Tibial nerve (tissue), 4 donors: ENCODE data around the gene SUMO1. TPM values are rescaled to one million over a fixed set of nuclear protein-coding genes. Genes with fewer than 3 reads are reported as not detected.
A peak's percentile ranks its signal among the peaks of the same experiment; 100 is the strongest.
"Not testable (repeated sequence)": the region's sequence is repeated elsewhere in the genome, so short reads cannot be mapped to it uniquely, and the experiment has no call there.

ENCODE experiments used
- DNase-seq, 2 donors: peaks; one replicate each; pipeline ENCODE4 v3.0.0-alpha.2; 2019; ENCODE audit warnings: low spot score in 2 of 2
- H3K27ac ChIP-seq, 4 donors: fragments of 200-600 bp; sonication (generic) in 3 of 4; one replicate each; pipeline ENCODE4 v1.5.1; 2017 to 2019; ENCODE audit warnings: mild to moderate bottlenecking in 1 of 4
- H3K27me3 ChIP-seq, 2 donors: fragments of 200-600 bp; sonication (generic) in 1 of 2; one replicate each; pipeline versions ENCODE4 v1.5.1 to v1.6.0; 2017 to 2019
- H3K36me3 ChIP-seq, 3 donors: fragments of 200-600 bp; sonication (generic); one replicate each; pipeline ENCODE4 v1.5.1; 2018 to 2019
- H3K4me1 ChIP-seq, 4 donors: fragments of 200-600 bp; sonication (generic) in 3 of 4; one replicate each; pipeline ENCODE4 v1.5.1; 2017 to 2019
- H3K4me3 ChIP-seq, 4 donors: fragments of 200-600 bp; sonication (generic) in 3 of 4; one replicate each; pipeline ENCODE4 v1.5.1; 2017 to 2019; ENCODE audit warnings: mild to moderate bottlenecking in 1 of 4, moderate library complexity in 1 of 4
- H3K9me3 ChIP-seq, 4 donors: fragments of 200-600 bp; sonication (generic) in 3 of 4; one replicate each; pipeline ENCODE4 v1.5.1; 2017 to 2019
- CTCF ChIP-seq, 5 experiments: fragments of 200-600 bp in 3 of 5; fragments of 450-650 bp in 2 of 5; sonication (generic) in 3 of 5; IDR thresholded peaks; one replicate each; pipeline ENCODE4 v1.5.1; 2016 to 2019; ENCODE audit warnings: antibody characterized with exemption in 5 of 5, mild to moderate bottlenecking in 3 of 5, moderate library complexity in 2 of 5
- EP300 ChIP-seq, 2 donors: sonication (generic); formaldehyde crosslinking; IDR thresholded peaks; one replicate each; pipeline ENCODE4 v1.6.1; 2017; ENCODE audit warnings: antibody characterized with exemption in 2 of 2, mild to moderate bottlenecking in 1 of 2
- POLR2A ChIP-seq, 2 donors: fragments of 450-650 bp; IDR thresholded peaks; one replicate each; pipeline ENCODE4 v1.6.1; 2017; ENCODE audit warnings: antibody characterized with exemption in 2 of 2, mild to moderate bottlenecking in 2 of 2, moderate library complexity in 2 of 2
- WGBS, 2 donors: methylation state at CpG; one replicate each; pipeline ENCODE4 v1.1.5; 2018; 5-methylcytosine and 5-hydroxymethylcytosine counted together
- total RNA-seq, 4 donors: library from RNA; depleted of rRNA; stranded (reverse); fragments of >200 nt; gene quantifications; one replicate each; pipeline ENCODE4 v1.1.0, GENCODE V29; 2016

The SUMO1 gene
- 10 to 100 TPM; 43.3 to 52.2 (median 48.3) TPM for total RNA-seq

DNA sequence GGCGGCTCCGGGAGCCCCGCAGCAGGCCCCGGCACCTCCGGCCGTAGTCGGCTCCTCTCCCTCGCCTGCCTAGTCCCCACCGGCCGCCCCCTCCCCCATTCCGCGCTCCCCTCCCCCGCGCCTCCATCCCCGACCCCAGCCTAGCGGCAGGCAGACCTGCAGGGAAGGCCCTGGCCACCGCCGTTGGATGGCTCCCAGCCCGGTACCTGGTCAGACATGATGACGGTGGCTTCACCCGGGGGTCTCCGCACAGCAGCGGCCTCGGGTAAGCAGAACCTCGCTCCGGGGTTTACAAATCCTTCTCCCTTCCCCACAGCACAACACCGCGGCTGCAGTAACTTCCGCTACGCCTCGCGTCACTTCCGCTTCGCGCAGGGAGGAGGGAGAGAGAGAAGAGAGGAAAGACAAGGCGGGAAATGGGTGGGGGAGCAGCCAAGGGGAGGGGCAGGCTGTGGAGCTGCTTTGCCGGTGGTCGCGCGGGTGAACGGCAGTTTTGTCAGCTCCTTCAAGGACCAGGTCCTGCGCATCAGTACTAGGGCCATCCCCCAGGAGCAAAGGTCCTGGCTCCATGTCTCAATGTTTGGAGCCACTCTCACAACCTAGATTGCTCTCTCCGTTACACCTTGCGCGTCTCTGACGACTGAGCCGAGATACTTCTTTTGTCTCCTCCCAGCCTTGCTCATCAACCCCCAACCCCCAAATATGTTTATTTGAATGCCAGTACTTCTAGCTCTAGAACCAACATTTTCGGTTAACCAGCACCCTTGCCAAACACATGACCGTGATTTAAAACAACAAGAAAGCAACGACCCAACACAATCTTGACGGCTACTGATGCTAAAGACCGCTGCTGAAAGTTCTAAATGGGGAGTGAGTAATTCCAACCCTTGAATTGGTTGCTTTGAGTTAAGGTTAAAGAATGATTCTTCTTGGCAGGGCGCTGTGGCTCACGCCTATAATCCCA, at the start of gene SUMO1:
TSS of gene SUMO1 (minus strand) at position 364 of the 964 bp plus-strand sequence. CDS start at position 218, 146 bp downstream.
- Histone ChIP-seq H3K9me3 (no peaks in the 10 kb centered on the region), H3K27ac (peak within 1 kb of the TSS; percentile 86 to 96 (median 90)), H3K36me3 (no peaks in the 10 kb centered on the region), H3K4me1 (peaks cover 0 to 38% (median 11%) of the 10 kb centered on the region in 4 donors), H3K4me3 (peak within 1 kb of the TSS; percentile 58 to 98 (median 84)), H3K27me3 (no peaks in the 10 kb centered on the region)
- 4% methylated on average over 43 to 48 of the region's 54 CpGs for WGBS, 2 donors
- DNase-seq: peak; percentile 75 to 91
- TF ChIP-seq POLR2A (IDR thresholded peaks at IDR 0.05) (peak in 1 of 2 donors; percentile 60), EP300 (IDR thresholded peaks at IDR 0.05) (peak; percentile 68 to 93), CTCF (IDR thresholded peaks at IDR 0.05) (no peak)

GRCh38 chr2:202286595-202286994, 48.2 kb upstream of the SUMO1 start:
- no peaks in the 10 kb centered on the region for H3K27me3 ChIP-seq
- H3K4me1 ChIP-seq: no peaks in the 10 kb centered on the region
- H3K4me3 ChIP-seq: no peak overlapping the region
- H3K27ac ChIP-seq: no peak overlapping the region
- H3K9me3 ChIP-seq: no peaks in the 10 kb centered on the region
- H3K36me3 ChIP-seq: peaks cover 3 to 94% (median 33%) of the 10 kb centered on the region in 3 donors
- DNase-seq: no peak
- no peak for TF ChIP-seq CTCF (IDR thresholded peaks at IDR 0.05)
- no peak for TF ChIP-seq POLR2A (IDR thresholded peaks at IDR 0.05)
- no peak for TF ChIP-seq EP300 (IDR thresholded peaks at IDR 0.05)

DNA sequence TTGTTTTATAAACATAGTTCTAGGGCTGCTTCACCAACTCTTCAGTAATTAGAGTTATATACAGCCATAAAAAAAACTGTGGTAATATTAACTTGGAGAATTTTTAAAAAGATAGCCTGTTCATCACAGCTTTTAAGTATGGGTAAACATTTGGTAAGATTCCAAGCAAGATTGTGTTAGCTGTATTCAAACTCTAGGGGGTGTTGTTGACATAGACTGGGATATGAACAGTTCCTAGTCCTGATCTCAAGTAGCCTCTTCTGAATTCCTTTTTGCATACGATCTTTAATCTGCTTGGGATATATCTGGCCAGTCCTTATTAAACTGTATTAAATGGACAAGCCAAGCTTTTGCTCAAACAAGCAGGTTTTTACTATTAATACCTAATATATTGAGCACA, 40.5 kb upstream of the SUMO1 start:
- no peaks in the 10 kb centered on the region for H3K9me3 ChIP-seq
- H3K4me3 ChIP-seq: no peak overlapping the region
- TF ChIP-seq CTCF (IDR thresholded peaks at IDR 0.05): peak in 4 of 5 experiments; percentile 24 to 34 (median 31)
- no peak for TF ChIP-seq EP300 (IDR thresholded peaks at IDR 0.05)
- TF ChIP-seq POLR2A (IDR thresholded peaks at IDR 0.05): no peak
- no peak for DNase-seq
- peak overlapping the region in 1 of 4 donors; percentile 46 for H3K27ac ChIP-seq
- H3K27me3 ChIP-seq: no peaks in the 10 kb centered on the region
- WGBS, 2 donors: 10 to 16% methylated on average over 1 of the region's 1 CpG
- H3K36me3 ChIP-seq: peaks cover 4 to 64% (median 18%) of the 10 kb centered on the region in 3 donors
- H3K4me1 ChIP-seq: peaks cover 0 to 18% (median 0%) of the 10 kb centered on the region in 4 donors

DNA sequence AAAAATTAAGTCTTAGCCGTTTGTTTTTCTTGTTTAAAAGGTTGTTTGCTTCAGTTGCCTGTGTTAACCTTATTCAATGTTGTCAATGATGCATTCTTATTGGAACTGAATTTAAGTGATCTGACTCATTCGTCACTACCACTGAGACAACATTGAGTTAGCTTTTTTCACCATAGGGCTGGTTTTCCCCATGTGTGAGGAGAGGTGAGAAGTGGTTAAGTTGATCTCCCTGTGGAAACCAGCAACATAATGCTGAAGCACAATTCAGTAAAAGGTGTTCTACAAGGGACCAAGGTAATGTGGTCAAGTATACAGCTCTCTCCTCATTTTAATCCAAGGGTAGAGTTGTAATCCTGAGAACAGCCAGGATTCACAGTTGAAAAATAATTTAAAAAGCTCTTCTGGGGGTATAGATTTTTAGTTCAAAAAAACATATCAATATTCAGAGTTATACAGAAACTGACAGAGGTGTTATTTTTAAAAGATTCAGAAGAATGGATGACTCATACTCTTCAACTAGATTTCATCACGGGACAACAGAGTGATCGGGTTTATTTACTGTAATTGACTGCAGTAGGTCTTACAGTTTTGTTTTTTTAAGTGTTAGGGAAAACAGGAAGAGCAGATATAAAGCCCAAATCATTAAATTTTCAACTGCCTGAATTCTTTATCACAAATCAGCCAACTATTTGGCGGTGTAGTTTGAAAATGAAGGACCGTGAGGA, 39.8 kb upstream of the SUMO1 start:
- Histone ChIP-seq H3K9me3 (no peaks in the 10 kb centered on the region), H3K4me3 (no peak overlapping the region), H3K4me1 (peaks cover 0 to 24% (median 0%) of the 10 kb centered on the region in 4 donors), H3K36me3 (peaks cover 4 to 57% (median 12%) of the 10 kb centered on the region in 3 donors), H3K27ac (peak overlapping the region in 1 of 4 donors; percentile 46), H3K27me3 (no peaks in the 10 kb centered on the region)
- WGBS, 2 donors: 68 to 72% methylated on average over 6 of the region's 6 CpGs
- no peak for DNase-seq
- TF ChIP-seq POLR2A (IDR thresholded peaks at IDR 0.05): no peak
- no peak for TF ChIP-seq CTCF (IDR thresholded peaks at IDR 0.05)
- TF ChIP-seq EP300 (IDR thresholded peaks at IDR 0.05): no peak

DNA sequence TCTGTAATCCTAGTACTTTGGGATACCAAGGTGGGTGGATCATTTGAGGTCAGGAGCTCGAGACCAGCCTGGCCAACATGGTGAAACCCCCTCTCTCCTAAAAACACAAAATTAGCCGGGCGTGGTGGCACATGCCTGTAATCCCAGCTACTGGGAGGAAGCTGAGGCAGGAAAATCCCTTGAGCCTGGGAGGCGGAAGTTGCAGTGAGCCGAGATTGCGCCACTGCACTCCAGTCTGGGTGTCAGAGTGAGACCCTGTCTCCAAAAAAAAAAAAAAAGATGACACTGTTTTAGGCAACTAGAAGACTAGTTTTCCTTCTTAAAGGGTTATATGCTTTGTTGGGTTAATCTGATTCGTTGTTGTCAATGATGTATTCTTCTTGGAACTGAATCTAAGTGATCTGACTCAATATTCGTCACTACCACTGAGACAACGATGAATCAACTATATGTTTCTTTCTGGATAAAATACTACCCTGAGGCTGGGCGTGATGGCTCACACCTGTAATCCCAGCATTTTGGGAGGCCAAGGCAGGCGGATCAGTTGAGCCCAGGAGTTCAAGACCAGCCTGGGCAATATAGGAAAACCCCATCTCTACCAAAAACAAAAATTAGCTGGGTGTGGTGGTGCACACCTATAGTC, 37.8 kb upstream of the SUMO1 start:
- H3K27me3 ChIP-seq, H3K4me3 ChIP-seq, DNase-seq, H3K9me3 ChIP-seq, H3K27ac ChIP-seq: not testable (repeated sequence)
- WGBS, 2 donors: 88 to 89% methylated on average over 11 of the region's 11 CpGs
- Histone ChIP-seq H3K36me3 (peaks cover 4 to 42% (median 7%) of the 10 kb centered on the region in 3 donors), H3K4me1 (peaks cover 0 to 34% (median 0%) of the 10 kb centered on the region in 4 donors)
